Omental fat pad (tissue), 4 donors: ENCODE data around the gene OMA1. TPM values are rescaled to one million over a fixed set of nuclear protein-coding genes. Genes with fewer than 3 reads are reported as not detected.

Experiments used
- ATAC-seq: fragments of 150-250 bp; one replicate; pipeline ENCODE4 v1.9.1; 2016; ENCODE audit warnings: mild to moderate bottlenecking, moderate library complexity; ENCODE audit not compliant: low FRiP score
- DNase-seq: peaks from one replicate; pipeline ENCODE4 v3.0.0-alpha.2; 2019; ENCODE audit warnings: low spot score
- total RNA-seq, 4 donors: library from RNA; depleted of rRNA; stranded (reverse); fragments of >200 nt; gene quantifications; one replicate each; pipeline ENCODE4 v1.1.0, GENCODE V29; 2016
- TF ChIP-seq, protein P1 (sequence below), 3 donors: fragments of 450-650 bp; IDR thresholded peaks; one replicate each; pipeline ENCODE4 v1.5.1; 2016 to 2017; ENCODE audit warnings: antibody characterized with exemption in 3 of 3, mild to moderate bottlenecking in 3 of 3, moderate library complexity in 2 of 3

Gene OMA1
- total RNA-seq, 4 donors from 2014 or later: 13.8 to 23.2 (median 20.3) TPM

DNA sequence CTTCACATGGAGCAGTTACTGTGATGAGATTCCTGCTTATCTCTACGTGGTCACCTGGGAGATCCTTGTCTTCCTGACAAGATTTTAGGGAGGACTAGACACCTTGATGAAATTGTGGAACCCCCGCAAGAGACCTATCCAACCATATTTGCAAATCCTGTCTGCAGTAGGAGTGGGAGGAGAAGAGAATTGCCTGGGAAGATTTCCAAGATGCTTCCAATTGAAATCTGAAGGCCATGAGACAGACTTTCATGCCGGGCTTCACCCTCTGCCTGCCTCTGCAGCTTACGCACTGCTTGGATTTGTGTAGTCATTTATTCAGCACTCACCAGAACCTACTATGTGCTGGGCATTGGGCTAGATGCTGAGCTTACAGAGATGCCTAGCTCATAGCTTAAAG is 106.6 kb downstream of the OMA1 start:
- TF ChIP-seq, protein P1, sequence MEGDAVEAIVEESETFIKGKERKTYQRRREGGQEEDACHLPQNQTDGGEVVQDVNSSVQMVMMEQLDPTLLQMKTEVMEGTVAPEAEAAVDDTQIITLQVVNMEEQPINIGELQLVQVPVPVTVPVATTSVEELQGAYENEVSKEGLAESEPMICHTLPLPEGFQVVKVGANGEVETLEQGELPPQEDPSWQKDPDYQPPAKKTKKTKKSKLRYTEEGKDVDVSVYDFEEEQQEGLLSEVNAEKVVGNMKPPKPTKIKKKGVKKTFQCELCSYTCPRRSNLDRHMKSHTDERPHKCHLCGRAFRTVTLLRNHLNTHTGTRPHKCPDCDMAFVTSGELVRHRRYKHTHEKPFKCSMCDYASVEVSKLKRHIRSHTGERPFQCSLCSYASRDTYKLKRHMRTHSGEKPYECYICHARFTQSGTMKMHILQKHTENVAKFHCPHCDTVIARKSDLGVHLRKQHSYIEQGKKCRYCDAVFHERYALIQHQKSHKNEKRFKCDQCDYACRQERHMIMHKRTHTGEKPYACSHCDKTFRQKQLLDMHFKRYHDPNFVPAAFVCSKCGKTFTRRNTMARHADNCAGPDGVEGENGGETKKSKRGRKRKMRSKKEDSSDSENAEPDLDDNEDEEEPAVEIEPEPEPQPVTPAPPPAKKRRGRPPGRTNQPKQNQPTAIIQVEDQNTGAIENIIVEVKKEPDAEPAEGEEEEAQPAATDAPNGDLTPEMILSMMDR (IDR thresholded peaks at IDR 0.05): no peak
- DNase-seq: no peak
- ATAC-seq: no peak

DNA sequence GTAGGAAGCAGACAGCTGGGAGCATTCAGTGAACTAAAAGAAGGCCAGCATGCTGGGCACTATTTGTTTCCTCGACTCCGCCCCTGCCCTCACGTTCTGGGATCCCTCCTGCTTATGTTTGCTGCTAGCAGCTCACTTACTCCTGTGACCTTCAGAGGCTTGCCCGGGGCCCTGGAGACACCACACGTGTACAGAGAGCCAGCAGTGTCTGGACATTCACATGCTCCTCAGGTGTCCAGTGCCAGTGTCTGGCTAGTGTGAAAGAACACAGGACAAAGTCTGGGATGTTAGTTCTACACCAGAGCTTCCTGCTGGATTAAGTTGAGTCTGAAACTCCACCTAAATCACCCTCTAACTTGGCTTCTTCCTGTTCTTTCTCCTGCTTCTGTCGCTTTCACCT is 108.1 kb downstream of the OMA1 start:
- DNase-seq: no peak
- no peak for ATAC-seq
- TF ChIP-seq, protein P1 (IDR thresholded peaks at IDR 0.05): no peak

DNA sequence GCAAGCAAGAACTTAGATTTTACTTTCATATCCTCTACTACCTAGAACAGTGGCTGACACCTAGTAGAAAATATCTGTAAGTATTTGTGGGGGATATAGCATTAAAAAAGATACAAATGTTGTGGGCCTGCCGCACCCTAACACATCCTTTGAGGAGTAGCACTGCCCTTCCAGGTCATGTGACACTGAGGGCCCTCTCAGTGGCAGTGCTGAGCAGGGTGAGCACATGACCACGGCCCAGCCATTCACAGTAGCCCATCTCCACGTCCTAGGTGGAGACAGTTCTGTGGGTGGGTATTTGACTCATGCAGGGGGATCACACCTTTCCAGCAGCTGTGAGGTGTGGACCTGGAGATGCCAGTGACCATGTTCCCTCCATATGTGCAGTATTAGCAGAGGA is 108.9 kb downstream of the OMA1 start:
- ATAC-seq (no peak), DNase-seq (no peak)
- TF ChIP-seq, protein P1 (IDR thresholded peaks at IDR 0.05): no peak

DNA sequence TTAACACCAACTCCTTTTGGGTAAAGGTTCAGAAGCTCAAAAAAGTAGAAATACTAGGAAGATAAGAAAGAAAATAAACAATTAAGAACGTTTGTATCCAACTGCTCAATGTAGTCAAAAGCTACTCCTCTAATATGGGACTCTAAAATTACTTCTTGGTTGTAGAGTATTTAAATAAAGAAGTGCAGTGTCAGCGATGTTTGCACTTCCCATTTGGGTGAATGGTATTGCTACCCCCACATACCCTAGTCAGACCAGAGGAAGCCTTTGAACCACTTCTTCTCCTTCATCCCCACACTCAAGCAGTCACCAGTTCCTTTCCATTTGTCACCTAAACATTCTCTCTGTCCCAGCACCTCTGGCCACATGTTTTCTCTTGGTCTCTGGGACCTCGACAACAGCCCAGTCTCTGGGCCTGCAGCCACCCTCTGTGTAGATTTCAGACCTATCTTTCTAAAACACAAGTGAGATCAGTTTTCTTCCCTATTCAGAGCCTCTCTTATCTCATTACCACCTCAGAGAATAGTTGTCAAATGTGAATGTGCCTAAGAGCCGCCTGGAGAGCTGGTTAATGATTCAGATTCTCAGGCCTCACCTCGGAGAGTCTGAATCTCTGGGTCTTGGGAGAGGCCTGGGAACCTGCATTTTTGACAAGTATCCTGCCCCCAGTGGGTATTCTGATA is 109.8 kb downstream of the OMA1 start:
- ATAC-seq (no peak), DNase-seq (no peak)
- TF ChIP-seq, protein P1 (IDR thresholded peaks at IDR 0.05): no peak

DNA sequence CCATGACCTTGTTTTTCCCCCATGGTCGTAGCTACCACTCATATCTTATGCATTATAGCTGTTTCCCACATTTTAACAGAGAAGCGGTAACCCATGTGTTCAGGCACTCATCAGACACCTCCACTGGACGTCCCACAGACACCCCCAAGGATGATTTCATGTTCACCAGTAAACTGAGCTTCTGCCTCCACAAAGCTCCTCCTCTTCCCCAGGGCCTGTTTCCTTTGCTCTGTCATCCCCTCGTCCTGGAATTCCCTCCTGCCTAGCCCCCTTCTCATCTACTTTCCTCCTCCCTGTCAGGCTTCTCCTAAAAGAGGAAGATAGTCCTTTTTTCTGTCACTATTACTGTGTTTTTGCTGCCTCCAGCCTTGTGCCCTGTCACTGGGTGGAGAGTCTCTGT is 111.2 kb downstream of the OMA1 start:
- TF ChIP-seq, protein P1 (IDR thresholded peaks at IDR 0.05): no peak
- DNase-seq: no peak
- no peak for ATAC-seq

DNA sequence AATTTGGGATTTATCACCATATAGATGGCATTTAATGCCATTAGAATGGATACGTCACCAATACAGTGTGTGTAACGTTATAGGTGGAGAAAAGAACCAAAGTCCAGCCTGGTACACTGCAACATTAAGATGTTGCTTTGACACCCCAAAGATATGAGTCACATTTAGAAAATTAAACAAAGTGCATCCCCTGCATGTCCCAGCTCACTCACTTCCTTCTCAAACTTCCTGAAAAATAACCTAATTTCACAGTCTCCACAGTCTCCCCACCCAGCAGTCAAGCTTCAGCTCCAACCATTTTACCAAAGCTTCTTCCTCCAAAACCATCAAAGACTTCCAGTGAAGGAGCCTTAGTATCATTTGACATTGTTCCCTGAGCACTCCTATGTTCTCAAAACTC is 111.9 kb downstream of the OMA1 start:
- ATAC-seq (no peak), DNase-seq (no peak)
- TF ChIP-seq, protein P1 (IDR thresholded peaks at IDR 0.05): no peak

DNA sequence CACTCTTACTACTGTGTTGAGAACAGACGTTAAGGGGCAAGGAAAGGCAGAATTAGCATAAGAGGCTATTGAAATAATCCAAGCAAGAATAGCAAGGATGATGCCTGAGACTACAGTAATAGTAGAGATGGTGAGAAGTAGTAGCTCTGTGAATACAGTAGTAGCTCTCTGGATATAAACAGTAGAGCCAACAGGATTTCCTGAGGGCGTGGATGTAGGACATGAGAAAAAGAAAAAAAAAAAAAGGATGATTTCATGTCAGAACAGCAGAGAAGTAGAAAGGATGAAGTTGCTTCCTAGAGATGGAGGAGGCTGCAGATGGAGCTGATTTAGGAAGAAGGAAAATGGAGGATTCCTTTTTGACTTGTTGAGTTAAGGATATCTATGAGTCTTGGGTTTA is 112.3 kb downstream of the OMA1 start:
- no peak for DNase-seq
- TF ChIP-seq, protein P1 (IDR thresholded peaks at IDR 0.05): no peak
- ATAC-seq: no peak
